GM19193 (cell line): Measurements from ENCODE around the gene UBQLN3.

Experiments used
- POLR2A ChIP-seq: IDR thresholded peaks from 4 replicates; pipeline ENCODE4 v1.6.1; 2011; ENCODE audit not compliant: insufficient read depth, insufficient read length; ENCODE audit errors: extremely low read depth

UBQLN3 gene

GRCh38 chr11:5521540-5521939 is 11.8 kb upstream of the UBQLN3 start:
- no peak for TF ChIP-seq POLR2A

GRCh38 chr11:5516599-5516998 is 6.8 kb upstream of the UBQLN3 start, which contains the start of gene UBQLNL:
Gene UBQLNL, minus strand, starts transcription at chr11:5516699. Its CDS starts 258 bp downstream, at chr11:5516441.
- TF ChIP-seq POLR2A: no peak

GRCh38 chr11:5514841-5515240 is 5.1 kb upstream of the UBQLN3 start:
- no peak for TF ChIP-seq POLR2A

- no peak for TF ChIP-seq POLR2A
Observed at GRCh38 chr11:5508605-5509004, 1.2 kb downstream of the UBQLN3 start.

GRCh38 chr11:5507933-5508305 is 1.8 kb downstream of the UBQLN3 start:
- no peak for TF ChIP-seq POLR2A

DNA sequence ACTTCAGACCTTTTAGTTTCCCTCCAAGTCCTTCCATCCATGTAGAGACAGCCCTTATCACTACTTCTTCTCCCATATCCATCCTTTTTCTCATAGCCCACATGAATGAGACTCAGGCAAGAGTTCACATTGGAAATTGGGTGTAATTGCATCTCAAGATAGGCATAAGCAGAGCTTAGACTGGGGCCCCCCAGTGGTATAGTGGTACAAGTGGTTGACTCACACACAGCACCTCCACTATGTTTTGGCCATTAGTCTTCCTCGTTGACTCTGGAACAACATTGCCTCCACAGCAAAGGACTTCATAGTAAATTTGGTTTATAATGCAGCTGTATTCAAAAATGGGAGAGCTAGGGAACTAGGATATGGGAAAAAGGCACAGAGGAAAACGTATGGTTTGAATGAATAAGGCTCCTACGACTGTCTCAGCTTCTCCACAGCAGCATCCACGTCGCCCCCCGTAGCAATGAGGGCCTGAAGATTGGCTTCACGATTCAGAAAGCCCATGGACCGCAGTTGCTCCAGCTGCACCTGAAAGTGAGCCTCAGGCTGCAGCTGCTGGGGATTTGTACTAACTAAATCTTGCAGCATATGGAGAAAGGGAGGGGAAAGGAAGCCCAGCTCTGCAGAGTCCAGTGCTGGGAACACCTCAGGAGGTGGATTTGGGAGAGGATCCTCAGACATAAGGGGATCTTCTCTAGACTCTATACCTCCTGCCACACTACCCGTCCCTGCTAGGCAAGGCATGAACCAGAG is 2.4 kb downstream of the UBQLN3 start:
- no peak for TF ChIP-seq POLR2A

- no peak for TF ChIP-seq POLR2A
Observed at GRCh38 chr11:5505363-5506048, 4.3 kb downstream of the UBQLN3 start.

DNA sequence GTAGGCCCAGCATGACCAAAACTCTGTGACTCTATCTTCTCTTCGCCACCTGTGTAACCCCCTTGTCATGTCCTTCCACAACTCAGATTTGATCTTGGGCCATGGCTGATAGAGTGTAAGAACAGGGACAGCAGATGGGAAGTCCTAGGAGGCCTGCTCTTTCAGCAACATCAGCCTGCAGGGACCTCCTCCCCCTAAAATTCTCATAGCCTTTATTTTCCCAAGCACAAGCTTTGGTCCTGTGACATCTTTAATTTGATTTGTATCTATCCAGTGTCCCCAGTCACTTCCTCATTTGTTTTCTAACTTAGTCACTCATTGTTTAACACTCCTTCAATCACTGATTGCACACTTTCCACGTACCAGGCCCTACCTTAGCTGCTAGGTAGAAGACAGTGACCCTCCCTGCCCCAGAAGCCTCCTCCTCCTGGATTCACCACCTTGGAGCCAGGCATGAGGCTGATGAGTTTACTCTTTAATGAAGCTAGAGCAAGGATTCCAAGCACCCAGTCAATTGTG is 5.3 kb downstream of the UBQLN3 start:
- no peak for TF ChIP-seq POLR2A

DNA sequence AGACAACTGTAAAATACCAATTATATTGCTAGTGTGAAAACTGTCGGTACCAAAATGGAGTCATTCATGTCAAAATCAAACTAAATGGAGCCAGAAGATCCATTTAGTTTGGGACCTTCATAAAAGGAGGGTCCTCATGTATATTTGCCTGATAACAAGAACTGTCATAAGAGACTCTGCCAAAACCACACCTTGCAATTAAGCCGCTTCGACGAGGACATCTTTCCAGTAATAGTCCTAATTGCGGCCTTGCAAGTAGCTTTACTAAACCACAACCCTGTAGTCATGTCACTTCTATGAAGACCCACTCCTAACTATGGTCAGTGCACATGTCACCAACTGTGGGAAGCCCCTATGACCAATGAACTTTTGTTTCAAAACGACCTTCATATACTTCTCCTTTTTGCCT is 9.4 kb downstream of the UBQLN3 start:
- TF ChIP-seq POLR2A: no peak

DNA sequence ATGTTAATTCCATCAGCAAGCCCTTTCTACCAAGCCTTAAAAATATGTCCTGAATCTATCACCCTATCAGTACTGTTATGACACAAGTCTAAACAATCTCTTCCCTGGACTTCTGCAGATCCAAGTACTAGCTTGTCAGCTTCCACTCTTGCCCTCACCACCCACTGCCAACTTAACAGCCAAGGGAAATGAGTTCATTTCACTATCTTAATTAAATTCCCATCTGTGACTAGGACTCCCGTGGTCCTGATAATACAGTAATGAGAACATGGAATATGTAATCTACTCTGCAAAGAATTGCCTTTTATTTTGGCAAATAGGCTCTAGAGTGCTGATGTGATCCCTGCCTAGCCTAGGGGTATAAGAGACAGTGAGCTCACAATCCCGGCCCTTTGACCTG is 10.1 kb downstream of the UBQLN3 start:
- TF ChIP-seq POLR2A: no peak

GRCh38 chr11:5489576-5490357 is 20.0 kb downstream of the UBQLN3 start:
- no peak for TF ChIP-seq POLR2A

- TF ChIP-seq POLR2A: no peak
Observed at GRCh38 chr11:5488798-5489399, 20.9 kb downstream of the UBQLN3 start.

GRCh38 chr11:5488385-5488784 is 21.4 kb downstream of the UBQLN3 start, which contains the start of gene OR52D1:
Gene OR52D1, plus strand, starts transcription at chr11:5488685. Its CDS starts 22 bp downstream, at chr11:5488707.
- no peak for TF ChIP-seq POLR2A

- no peak for TF ChIP-seq POLR2A
Observed at GRCh38 chr11:5486421-5486820, 23.3 kb downstream of the UBQLN3 start.

DNA sequence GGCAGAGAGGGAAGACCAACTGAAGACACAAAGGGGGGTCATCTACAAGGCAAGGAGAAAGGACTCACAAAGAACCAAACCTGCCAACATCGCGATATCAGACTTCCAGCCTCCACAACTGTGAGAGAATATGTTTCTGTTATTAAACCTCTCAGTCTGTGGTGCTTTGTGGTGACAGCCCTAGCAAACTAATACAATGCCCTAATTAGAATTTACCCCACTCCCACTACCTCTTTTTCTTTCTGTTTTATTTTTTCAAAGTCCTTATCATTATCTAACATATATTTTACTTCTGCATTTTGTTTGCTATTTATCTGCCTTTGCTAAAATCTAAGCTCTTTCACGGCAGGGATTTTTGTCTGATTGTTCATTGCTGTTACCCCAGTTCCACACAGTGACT is 23.8 kb downstream of the UBQLN3 start:
- no peak for TF ChIP-seq POLR2A
